AG10803 (cell line): ENCODE results near the gene SLC25A21.
A peak's percentile ranks its signal among the peaks of the same experiment; 100 is the strongest.

Experiments used
- DNase-seq: peaks from one replicate; pipeline ENCODE4 v3.0.0; 2010; ENCODE audit warnings: low read depth
- H3K4me3 ChIP-seq: 2 replicates; pipeline ENCODE4 v1.5.1; 2011; ENCODE audit warnings: mild to moderate bottlenecking, low read length, control low read depth
- TF ChIP-seq, protein P1 (sequence below): conservative IDR thresholded peaks from 2 replicates; pipeline ENCODE4 v1.5.1; 2011; ENCODE audit warnings: mild to moderate bottlenecking, low read length, control low read depth, inconsistent platforms

The SLC25A21 gene

DNA sequence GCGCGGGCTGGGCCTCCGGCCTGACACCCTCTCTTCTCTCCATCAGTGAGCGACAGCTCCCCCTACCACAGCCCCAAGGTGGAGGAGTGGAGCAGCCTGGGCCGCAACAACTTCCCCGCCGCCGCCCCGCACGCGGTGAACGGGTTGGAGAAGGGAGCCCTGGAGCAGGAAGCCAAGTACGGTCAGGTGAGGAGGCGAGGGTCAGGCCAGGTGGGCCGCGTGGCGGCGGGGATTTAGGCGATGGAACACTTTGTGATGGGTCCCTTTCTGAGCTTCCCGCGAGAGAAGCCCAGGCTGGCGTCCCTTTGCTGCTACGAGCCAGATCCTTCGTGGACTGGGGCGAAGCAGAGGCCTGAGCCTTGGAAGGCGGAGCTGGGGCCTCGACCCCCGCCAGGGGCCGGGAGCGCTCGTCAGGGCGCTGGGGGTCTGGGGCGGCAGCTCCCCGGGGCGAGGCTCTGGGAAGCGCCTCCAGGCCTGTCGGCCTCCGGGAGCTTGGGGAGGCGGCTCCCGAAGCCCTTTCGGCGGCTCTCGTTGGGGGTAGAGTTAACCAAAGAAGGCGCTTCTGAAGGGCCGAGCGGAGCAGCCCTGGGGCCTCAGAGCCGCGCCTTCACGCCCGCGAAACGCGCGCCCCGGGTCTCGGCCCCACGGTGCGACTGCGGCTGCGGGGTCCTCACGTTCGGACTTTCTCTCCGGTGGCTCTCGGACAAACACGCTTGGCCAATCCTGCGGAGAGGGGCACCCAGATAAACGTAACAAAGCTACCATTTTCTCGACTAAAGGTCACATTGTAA, 505.8 kb downstream of the SLC25A21 start:
- H3K4me3 ChIP-seq: no peak overlapping the region
- DNase-seq: no peak
- TF ChIP-seq, protein P1, sequence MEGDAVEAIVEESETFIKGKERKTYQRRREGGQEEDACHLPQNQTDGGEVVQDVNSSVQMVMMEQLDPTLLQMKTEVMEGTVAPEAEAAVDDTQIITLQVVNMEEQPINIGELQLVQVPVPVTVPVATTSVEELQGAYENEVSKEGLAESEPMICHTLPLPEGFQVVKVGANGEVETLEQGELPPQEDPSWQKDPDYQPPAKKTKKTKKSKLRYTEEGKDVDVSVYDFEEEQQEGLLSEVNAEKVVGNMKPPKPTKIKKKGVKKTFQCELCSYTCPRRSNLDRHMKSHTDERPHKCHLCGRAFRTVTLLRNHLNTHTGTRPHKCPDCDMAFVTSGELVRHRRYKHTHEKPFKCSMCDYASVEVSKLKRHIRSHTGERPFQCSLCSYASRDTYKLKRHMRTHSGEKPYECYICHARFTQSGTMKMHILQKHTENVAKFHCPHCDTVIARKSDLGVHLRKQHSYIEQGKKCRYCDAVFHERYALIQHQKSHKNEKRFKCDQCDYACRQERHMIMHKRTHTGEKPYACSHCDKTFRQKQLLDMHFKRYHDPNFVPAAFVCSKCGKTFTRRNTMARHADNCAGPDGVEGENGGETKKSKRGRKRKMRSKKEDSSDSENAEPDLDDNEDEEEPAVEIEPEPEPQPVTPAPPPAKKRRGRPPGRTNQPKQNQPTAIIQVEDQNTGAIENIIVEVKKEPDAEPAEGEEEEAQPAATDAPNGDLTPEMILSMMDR: no peak

DNA sequence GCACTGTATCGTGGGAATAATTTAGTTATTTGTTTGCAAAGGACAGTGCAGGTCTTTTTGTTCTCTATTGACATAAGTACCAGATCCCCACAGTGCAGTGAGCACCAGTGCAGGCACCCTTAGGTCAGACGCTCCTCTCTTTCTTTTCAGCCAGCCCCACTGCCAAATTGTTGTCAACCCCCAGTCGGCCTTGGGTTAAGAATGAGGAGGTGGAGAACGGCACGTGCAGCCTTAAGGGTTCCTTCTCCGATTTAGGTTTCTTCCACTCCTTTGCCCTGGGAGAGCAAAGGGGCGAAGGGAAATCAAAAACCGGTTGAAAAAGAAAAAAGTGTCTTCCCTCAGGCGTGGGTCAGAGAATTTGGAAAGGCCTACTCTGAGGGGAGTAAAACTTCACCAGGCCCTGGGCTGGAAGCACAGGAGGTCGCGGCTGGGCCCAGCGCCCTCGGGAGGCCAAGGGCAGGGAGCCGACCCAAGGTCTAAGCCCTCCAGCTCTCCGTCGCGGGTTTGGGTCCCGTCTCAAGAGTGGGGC, 506.5 kb downstream of the SLC25A21 start:
- no peak overlapping the region for H3K4me3 ChIP-seq
- TF ChIP-seq, protein P1: no peak
- no peak for DNase-seq

DNA sequence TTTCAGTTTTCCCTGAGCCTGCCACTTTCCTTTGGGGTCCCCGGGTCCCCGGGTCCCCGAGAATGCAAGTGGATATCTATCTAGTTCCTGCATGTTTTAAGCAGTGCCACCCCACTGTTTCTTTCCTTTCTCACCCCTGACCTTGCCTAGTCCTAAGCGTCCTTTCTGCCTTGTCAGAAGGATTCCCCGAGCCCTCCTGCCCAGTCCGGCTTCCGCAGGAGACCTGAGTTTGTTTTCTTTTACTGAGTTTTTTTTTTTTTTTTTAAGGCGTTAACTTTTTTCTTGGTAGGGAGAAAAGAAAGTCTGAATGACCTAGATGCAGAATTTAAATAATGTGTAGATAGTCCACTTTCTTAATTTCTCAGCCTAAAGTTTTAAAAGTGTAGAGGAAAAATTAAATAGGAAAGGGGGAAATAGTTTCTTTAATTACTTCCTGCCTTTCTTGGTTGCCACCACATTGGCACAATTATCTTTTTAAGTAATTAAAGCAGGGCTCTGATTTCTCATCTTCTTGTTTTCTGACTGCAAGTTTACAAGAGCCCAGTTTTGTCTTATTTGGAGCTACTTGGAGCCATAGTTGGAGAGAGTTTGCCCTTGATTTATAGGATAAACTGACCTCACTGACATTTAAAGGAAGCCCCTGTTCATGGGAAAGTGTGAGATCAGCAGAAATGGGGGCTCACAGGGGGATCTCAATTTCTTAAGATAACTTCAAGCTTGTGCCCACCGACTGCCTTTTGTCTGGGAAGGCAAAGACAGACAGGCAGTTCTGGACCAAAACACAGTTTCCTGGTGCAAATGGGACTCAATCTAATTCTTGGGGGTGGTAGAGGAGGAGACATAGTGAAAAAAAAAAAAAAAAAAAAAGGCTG, 507.8 kb downstream of the SLC25A21 start:
- peak overlapping the region; percentile 68 for H3K4me3 ChIP-seq
- TF ChIP-seq, protein P1: no peak
- DNase-seq: no peak

DNA sequence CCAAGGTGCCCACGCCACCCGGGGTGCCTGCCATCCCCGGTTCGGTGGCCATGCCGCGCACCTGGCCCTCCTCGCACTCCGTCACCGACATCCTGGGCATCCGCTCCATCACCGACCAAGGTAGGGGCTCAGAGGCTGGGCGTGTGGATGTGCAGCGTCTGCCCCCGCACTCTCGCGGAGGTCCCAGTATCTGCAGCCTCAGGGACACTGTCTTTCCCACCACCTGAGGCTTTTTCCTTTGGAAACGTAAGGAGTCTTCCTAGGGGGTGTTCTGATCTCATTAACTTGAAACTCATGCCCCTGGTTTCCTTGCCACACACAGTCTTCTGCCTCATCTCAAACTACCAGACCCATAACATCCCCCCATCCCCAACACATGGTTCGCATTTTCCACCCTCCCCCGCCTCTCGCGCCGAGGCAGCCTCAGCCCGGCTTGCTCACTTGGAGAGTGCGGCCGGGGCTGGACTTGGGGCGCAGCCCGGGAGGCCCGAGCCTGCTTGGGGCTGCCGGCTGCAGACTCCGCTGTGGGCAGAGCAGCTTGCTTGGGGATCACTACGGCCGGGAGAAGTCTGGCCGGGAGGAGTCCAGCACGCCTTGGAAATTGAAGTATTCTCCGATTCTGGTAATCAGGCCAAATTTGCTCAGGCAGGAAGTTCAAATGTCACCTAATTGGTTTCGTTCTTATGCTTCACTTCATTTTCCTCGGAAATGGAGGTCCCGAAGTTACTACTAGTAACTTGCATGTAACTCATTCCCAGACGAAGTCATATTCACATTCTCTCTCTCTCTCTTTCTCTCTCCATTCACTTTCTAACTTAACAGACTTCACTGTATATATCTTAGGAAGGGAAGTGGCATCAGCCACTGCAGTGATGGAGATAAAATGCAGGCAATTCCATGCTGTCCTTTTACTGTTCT, 508.7 kb downstream of the SLC25A21 start:
- peak; percentile 51 for DNase-seq
- TF ChIP-seq, protein P1: no peak
- H3K4me3 ChIP-seq: peak overlapping the region; percentile 68

DNA sequence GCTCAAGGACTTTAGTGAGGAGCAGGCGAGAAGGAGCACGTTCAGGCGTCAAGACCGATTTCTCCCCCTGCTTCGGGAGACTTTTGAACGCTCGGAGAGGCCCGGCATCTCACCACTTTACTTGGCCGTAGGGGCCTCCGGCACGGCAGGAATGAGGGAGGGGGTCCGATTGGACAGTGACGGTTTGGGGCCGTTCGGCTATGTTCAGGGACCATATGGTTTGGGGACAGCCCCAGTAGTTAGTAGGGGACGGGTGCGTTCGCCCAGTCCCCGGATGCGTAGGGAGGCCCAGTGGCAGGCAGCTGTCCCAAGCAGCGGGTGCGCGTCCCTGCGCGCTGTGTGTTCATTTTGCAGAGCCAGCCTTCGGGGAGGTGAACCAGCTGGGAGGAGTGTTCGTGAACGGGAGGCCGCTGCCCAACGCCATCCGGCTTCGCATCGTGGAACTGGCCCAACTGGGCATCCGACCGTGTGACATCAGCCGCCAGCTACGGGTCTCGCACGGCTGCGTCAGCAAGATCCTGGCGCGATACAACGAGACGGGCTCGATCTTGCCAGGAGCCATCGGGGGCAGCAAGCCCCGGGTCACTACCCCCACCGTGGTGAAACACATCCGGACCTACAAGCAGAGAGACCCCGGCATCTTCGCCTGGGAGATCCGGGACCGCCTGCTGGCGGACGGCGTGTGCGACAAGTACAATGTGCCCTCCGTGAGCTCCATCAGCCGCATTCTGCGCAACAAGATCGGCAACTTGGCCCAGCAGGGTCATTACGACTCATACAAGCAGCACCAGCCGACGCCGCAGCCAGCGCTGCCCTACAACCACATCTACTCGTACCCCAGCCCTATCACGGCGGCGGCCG, 509.6 kb downstream of the SLC25A21 start:
- TF ChIP-seq, protein P1: peak; percentile 33
- peak overlapping the region; percentile 68 for H3K4me3 ChIP-seq
- DNase-seq: peak; percentile 45

DNA sequence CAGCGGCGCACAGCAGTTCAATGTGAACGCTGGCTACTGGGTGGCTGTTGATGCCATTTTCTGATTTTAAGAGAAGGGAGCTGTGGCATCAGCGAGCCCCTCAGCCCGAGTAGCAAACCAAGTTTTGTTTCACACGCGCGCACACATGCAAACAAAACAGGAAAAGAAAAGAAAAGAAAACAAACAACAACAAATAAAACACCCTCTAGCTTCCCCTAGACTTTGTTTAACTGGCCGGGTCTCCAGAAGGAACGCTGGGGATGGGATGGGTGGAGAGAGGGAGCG, 510.2 kb downstream of the SLC25A21 start:
- TF ChIP-seq, protein P1: no peak
- DNase-seq: no peak
- H3K4me3 ChIP-seq: peak overlapping the region; percentile 68
